NB4 (cell line): ENCODE measurements around the gene NSG1.

Source experiments
- CTCF ChIP-seq: IDR thresholded peaks from one replicate; pipeline ENCODE4 v1.5.1; 2012; ENCODE audit warnings: low read depth, low read length
- MAX ChIP-seq: IDR thresholded peaks from 2 replicates; pipeline ENCODE4 v1.6.1; 2011; ENCODE audit warnings: low read depth, low read length
- POLR2A ChIP-seq: IDR thresholded peaks from 2 replicates; pipeline ENCODE4 v1.6.1; 2011; ENCODE audit warnings: mild to moderate bottlenecking; ENCODE audit not compliant: insufficient read length; ENCODE audit errors: extremely low read depth

DNA sequence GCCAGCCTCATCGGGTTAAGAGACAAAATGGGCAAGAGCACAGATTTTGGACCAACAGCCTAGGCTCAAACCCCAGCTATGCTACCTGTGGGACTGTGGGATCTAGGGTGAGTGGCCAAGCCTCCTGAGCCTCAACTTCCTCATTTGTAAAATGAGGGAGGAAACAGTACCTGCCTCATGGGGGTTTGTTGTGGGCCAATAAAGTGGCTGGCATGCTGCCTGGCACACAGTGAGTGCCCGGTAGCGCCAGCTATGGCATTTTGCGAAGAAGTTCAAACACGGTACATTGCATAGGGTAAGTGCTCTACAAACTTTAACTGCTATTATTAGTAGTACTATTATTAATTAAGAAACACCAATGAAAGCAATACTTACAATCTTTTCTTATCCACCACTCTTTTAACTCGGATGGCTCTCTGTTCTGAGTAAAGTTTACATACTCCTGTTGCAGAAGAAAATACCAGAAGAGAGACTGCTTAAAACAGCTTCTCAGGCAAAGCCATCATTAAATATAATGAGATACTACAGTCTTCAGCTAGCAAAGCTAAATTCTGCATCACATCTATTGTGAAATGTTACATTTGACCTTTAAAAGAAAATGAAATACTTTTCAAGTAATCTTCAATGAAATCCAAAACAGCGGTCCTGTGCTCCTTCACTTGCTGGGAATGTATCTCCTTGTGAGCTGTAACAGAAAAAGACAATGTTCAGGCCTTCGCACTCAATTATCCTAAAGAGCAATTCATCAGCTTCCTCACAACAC, 70.1 kb downstream of the NSG1 start:
- TF ChIP-seq CTCF (no peak), MAX (no peak), POLR2A (no peak)
